LHCN-M2 (cell line): ENCODE results near the gene CUX1. TPM values are rescaled to one million over a fixed set of nuclear protein-coding genes. Genes with fewer than 3 reads are reported as not detected.
"Not testable (repeated sequence)": the region's sequence is repeated elsewhere in the genome, so short reads cannot be mapped to it uniquely, and the experiment has no call there.

Experiments
- DNase-seq: peaks from one replicate; pipeline ENCODE4 v3.0.0-alpha.2; 2012; ENCODE audit warnings: low read depth
- total RNA-seq: library from RNA; depleted of rRNA; stranded (reverse); fragments of >200 nt; gene quantifications from 2 replicates; pipeline ENCODE4 v1.2.3, GENCODE V29; 2014

The CUX1 gene
- total RNA-seq, 1 experiment from 2014 or later: 33.3 TPM

DNA sequence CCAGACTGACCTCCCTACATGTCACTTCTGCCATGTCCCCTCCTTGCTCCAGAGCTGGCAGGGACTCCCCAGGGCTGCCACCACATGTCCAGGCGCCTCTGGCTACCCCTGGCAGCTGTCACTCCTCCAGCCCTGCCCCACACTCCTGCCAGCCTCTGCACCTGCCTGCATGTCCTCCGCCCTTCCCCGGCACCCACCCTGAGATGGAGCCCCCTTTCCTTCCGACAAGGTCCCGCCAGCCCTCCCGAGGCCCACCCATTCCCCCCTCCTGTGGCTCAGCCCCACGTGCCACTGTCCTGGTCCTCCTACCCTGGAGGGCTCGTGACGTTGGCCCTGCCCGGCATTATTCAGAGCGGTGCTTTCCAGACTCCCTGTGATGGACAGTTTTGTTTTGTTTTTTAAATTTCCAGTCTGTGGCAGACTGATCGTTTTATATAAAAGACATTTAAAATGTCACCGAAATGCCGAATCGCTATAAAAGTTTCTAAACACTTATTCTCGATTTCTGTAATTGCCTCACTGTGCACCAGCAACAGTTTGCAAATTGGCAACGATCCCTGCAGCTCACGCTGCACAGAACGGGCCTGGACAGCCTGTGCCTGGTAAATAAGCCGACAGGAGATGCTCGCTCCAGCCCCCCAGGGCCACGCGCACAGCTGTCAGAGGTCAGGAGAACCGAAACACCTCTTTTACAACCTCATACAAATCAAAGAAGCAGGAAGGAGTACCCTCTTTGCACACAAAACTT lies 358.2 kb downstream of the CUX1 start:
- DNase-seq: no peak

DNA sequence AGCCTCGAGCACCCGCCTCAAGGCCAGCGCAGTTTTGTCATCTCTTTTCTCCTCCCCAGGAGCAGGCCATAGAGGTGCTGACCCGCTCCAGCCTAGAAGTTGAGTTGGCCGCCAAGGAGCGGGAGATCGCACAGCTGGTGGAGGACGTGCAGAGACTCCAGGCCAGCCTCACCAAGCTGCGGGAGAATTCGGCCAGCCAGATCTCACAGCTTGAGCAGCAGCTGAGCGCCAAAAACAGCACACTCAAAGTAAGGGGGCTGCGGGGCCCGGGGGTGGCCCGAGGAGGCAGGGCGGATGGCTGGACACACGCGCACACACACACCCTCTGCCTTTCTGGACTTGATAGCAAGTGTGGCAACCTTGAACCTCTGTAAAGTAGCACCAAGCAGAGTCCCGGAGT lies 361.0 kb downstream of the CUX1 start:
- no peak for DNase-seq

GRCh38 chr7:102180727-102181126 lies 363.3 kb downstream of the CUX1 start:
- DNase-seq: no peak

GRCh38 chr7:102181517-102181916 lies 364.1 kb downstream of the CUX1 start:
- no peak for DNase-seq

DNA sequence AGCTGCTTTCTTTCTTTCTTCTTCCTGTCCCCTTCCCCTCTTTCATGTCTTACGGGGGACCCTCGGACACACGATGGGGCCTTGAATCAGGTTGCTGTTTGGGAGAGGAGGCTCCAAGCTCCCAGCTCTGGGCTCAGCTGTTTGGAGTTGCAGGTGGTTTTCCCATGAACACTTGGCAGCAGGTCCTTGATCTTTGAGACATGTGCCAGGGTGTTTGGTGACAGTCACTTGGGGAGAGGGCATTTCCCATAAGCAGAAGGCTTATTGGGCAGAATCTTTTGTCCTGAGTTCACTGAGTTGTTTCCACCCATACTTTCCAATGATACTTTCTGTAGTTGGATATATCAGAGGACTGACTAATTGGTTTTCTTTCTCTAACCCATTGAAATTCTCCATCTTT lies 364.6 kb downstream of the CUX1 start:
- no peak for DNase-seq

GRCh38 chr7:102183848-102184247 lies 366.4 kb downstream of the CUX1 start:
- DNase-seq: not testable (repeated sequence)

DNA sequence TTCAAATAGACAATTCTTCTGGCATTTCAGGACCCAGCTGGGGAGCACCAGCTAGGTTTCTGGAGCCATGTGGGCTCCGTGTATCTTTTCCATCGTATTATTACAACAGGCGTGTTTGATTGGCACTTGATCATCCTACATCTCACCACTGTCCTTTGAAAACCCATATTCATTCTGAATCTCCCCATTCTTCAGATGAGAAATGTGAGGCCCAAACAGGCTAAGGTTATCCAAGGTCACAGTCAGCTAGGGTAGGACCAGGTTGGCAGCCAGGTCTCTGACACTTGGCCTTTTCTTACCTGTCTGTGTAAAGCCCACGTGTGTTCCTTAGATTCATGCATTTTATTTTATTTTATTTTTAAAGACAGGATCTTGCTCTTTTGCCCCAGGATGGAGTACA lies 366.9 kb downstream of the CUX1 start:
- no peak for DNase-seq

DNA sequence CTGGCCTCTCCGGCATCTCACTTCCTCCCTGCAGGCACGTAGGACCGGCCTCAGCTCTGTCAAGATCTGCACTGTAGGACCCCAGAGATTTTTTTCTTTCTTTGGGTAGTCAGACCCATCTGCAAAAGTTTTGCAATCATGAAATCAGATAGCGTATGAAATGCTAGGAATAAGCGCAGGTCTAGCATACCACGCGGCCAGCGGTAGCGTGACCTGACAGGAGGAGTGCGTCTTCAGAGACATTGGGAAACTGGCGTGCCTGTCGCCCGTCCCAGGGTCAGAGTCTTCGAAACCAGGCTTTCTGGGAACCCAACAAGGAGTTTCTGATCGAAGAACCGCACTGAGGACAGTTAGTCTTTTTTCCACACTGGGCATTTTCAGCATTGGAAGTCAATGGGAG lies 368.4 kb downstream of the CUX1 start:
- no peak for DNase-seq

GRCh38 chr7:102186306-102186705 lies 368.9 kb downstream of the CUX1 start:
- no peak for DNase-seq

- no peak for DNase-seq
Measured at GRCh38 chr7:102188746-102189145, 371.3 kb downstream of the CUX1 start.

GRCh38 chr7:102189756-102190155 lies 372.3 kb downstream of the CUX1 start:
- no peak for DNase-seq

DNA sequence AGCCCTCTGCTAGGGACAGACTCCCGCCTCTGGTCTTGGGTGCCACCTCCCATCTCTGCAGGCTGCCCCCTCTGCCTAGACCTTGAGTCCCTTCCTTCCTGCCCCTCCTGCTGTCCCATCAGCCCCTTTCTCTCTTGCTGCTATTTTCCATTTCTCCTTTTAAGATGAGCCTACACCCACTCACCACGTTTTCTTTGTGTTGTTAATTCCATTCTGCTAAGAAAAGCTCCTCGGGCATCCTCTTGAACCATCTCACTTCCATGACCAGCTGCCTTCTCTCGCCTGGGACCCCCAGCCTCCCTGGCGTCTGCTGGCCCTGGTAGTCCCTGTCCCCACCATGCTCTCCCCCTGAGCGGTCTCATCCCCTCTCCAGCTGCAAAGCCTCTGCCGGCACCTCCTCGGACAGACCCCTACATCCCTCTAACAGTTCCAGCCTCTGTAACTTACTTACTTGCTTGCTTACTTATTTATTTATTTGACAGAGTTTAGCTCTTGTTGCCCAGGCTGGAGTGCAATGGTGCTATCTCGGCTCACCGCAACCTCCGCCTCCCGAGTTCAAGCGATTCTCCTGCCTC lies 373.4 kb downstream of the CUX1 start:
- DNase-seq: no peak

DNA sequence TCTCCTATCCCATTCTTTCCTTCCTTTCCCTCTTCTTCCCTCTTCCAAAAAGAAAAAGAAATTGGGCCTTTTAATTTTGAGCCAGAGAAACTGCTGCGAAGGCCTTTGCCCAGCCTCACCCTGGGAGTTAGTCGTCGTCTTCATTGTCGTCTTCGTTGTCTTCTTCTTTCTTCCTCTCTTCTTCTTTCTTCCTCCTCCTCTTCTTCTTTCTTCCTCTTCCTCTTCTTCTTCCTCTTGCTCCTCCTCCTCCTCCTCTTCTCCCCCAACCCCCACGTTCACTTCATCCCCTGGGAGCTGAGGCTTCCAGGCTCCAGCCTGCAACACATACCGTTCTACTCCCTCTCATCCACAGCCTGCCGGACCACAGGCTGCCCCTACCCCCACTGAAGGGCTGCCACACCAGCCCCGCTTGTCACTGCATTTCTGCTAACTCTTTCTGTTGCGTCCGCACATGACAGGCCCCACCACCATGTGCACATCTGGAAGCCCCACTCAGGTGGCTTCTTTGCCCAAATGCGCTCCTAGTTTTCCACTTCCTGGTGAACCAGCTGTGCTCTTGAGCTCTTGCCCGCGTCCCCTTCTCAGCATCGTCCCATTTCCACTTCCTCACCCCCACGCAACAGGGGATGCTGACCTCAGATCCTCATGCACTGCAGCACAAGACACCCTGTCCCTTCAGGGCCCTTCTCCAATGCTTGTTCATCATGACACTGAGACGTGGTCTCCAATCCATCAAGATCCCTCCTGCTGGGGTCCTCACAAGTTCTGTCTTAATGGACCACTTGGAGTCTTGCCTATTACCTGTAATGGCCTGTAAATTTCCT lies 374.3 kb downstream of the CUX1 start:
- no peak for DNase-seq

DNA sequence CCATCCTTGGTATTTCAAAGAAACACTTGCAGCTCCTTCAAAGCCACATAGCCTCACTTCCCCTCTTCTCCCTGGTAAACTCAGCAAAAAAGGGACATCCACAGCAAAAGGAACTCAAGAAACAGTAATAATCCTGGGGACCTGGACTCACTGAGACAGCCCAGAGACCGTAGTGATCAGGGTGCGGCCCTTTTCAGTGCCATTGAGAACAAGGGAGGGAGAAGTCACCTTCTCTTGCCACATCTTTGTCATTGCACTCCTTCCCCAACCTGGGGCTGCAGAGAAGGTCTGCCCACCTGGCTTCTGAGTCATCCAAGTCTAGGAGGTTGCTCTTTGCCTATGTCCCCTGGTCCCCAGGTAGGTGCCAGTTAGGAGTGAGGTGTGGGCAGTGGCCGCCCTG lies 375.4 kb downstream of the CUX1 start:
- no peak for DNase-seq

DNA sequence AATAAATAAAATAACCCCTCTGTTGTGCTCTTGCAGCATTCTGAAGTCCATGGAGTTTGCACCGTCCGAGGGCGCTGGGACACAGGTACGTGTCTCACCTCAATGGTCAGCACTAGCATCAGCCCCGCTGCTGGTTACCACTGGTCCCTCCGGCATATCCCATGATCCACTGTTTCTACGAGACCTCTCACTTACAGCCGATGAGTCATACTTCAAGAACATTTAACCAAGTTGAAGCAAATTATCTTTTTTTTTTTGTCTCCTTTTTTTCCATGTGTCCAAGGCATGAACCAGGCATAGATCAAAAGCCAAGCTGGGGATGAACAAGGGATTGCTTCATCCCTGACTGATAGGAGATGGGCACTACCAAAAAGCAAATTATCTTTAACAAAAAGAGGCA lies 376.4 kb downstream of the CUX1 start:
- DNase-seq: peak; percentile 39

GRCh38 chr7:102195361-102195760 lies 377.9 kb downstream of the CUX1 start:
- no peak for DNase-seq

GRCh38 chr7:102196028-102196427 lies 378.6 kb downstream of the CUX1 start:
- no peak for DNase-seq

DNA sequence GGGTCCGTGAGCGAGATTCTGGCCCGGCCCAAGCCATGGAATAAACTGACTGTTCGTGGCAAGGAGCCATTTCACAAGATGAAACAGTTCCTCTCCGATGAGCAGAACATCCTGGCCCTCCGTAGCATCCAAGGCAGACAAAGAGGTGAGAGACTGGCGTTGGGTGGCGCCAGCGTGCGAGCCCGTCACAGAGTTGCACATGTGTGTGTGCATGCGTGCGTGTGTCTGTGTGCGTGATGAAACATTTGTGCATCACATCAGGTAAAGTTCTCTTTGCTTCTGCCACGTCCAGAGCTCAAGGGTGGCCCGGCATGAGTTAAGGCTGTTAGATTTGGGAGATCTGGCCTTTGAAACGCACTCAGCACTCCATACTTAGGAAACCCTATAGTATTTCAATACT lies 379.7 kb downstream of the CUX1 start:
- no peak for DNase-seq

DNA sequence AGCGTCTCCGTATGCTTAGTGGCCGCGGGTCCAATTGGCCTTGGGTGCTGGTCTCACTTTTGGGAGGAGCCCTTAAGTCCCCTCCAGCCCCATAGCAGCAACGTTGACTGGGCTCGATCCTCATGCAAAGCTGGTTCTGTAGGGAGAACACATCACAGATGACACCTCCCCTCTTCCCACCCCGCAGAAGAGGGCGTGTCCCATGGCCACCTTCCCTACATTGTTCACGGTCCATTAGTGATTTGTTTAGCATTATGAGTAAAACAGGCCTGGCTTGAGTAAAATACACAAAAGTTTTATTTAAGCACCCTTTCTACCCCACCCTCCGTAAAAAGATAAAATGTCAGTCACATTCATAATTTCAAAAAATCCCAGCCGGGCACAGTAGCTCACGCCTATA lies 380.2 kb downstream of the CUX1 start:
- no peak for DNase-seq

DNA sequence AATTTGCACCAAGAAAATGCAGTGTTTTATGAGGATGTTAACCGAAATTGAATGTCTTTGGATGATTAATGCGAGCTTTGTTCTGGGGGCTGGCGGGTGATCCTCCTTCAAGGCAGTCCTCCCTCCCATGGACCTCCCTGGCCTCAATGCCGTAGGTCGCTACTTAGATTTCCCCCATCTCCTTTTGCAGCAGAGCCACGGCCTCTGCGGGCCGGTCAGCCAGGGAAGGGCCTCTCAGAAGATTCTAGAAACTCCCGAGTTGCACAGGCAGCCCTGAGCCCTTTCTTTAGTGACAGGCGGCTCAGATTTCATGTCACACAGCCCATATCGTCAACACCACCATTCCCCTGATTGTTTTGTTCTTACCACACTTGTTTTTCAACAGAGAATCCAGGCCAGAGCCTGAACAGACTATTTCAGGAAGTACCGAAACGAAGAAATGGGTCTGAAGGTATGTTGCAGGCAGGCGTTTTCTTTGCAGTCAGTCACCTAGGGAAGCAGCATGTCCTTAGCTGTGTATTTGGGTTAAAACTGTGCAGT lies 381.1 kb downstream of the CUX1 start:
- no peak for DNase-seq

DNA sequence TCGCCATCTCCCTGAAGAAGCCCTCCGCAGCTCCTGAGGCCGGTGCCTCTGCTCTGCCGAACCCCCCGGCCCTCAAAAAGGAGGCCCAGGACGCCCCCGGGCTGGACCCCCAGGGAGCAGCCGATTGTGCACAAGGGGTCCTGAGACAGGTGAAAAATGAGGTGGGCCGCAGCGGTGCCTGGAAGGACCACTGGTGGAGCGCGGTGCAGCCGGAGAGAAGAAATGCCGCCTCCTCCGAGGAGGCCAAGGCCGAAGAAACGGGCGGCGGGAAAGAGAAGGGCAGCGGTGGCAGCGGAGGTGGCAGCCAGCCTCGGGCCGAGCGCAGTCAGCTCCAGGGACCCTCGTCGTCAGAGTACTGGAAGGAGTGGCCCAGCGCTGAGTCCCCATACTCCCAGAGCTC lies 384.1 kb downstream of the CUX1 start:
- DNase-seq: no peak

DNA sequence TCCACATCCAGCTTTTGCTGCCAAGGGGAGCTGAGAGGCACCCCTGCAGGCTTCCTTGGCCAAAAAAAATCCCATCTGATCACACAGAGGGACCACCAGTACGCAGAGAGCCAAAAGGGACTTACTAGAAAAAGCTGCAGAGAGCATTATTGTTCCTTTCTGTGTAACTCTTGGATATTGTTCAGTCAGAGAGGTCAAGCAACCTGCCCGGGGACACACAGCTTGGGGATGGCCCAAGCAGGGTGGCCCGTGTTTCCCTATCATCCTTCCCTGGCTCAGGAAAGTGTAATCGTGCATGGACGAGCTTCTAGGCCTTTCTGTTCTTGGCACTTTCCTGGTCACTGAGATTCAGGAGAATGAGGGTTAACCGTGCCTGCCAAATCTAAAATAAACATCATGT lies 385.1 kb downstream of the CUX1 start:
- no peak for DNase-seq

- DNase-seq: no peak
Measured at GRCh38 chr7:102203218-102203617, 385.8 kb downstream of the CUX1 start.
